Embryonic facial prominence (tissue), 1 donor: ENCODE data around the gene MCL1.
A peak's percentile ranks its signal among the peaks of the same experiment; 100 is the strongest.
"Not testable (repeated sequence)": the region's sequence is repeated elsewhere in the genome, so short reads cannot be mapped to it uniquely, and the experiment has no call there.

Source experiments
- DNase-seq: peaks from one replicate; pipeline ENCODE4 v3.0.0-alpha.2; 2016; ENCODE audit errors: extremely low spot score

MCL1 gene

GRCh38 chr1:150579110-150579944, at the start of gene MCL1:
MCL1 (minus strand) TSS chr1:150579610; CDS start chr1:150579530, 80 bp downstream.
- DNase-seq: peak; percentile 96

GRCh38 chr1:150628766-150629114, 49.3 kb upstream of the MCL1 start:
- no peak for DNase-seq

DNA sequence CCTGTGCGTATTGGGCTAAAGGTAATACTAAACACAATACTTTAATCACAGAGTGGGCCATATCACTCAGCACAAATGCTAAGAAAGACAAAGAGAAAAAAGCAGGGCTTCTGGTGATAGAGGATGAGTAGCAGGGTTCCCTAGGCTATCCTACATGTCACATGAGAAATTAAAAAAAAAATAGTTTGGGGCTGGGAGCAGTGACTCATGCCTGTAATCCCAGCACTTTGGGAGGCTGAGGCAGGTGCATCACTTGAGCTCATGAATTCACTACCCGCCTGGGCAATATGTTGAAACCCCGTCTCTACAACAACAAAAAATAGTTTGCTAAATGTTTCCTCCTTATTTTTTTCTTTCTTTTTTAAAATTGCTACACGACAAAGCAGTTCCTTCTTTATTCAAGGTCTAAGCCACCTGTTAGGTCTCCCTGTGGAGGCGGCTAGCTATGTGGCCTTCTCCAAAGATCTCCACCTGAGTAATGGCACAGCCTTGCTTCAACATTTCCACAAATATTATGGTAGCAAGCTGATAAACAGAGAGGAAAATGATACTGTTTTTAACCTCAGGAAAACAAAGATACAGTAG, 48.5 kb upstream of the MCL1 start:
- DNase-seq: no peak

DNA sequence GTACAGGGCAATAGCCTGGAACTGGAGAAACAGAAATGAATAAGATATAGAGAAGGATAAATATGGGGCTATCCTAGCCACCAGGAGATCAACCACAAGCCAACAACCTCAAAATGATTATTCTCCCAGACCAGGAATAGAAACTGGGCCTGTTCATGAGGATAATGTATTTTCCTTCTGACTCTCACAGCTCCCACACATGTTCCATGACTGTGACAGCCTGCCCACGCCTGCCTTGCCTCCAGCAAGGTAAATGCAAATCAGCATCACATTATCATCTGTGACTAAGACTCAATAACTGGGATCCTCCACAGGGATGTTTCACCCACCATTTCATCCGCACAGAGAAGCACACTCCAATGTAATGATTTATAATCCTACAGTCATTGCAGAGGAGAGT, 46.7 kb upstream of the MCL1 start:
- no peak for DNase-seq

DNA sequence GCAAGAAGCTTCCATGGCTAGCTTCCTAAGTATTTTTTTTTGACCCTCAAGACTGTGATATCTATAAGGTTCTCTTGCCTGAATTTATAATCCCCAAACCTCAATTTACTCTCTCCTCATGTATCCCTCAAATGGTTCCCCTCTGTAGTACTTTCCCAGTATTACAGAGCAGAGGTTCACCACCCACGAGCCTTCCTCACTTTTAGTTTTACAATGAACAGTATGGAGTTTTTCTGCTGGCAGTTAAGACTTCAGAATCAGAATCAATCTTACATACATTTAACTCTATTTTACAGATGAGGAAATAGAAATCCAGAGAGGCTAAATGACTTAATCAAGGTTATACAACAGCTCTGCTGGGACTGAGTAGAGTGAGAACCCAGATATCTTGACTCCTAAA, 45.1 kb upstream of the MCL1 start:
- not testable (repeated sequence) for DNase-seq

DNA sequence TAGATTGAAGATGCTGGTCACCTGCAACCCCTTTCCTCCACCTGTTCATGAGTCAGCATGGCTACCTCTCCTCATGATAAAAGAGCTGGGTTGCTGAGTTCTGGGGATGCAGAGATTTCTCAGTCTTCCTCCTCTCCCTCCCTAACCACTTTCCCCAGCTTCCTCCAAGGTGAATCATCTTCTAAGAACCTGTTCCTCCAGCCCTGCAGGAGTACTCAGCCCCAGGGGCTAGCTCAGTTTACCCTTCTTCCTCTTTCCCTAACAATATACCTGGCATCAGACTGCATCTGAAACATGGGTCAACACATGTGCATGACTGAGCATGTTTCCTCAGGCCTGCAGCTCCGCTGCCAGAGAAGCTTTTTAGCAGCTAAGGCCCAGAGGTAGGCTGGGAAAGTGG, 44.7 kb upstream of the MCL1 start:
- not testable (repeated sequence) for DNase-seq

- no peak for DNase-seq
Measured at GRCh38 chr1:150622303-150622975, 43.0 kb upstream of the MCL1 start.

GRCh38 chr1:150621497-150622302, 42.3 kb upstream of the MCL1 start:
- DNase-seq: peak; percentile 51

DNA sequence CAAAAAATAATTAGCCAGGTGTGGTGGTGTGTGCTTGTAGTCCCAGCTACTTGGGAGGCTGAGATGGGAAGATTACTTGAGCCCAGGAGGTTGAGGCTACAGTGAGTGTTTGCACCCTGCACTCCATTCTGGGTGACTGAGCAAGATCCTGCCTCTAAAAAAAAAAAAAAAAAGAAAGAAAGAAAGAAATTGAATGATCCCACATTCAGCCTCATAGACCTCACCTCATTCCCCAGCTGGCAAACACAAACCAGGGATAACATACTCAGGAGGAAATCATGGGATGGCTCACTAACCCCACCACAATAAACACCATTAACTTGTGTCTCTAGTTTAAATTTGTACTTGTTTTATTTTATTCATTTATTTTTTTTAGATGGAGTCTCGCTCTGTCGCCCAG, 41.5 kb upstream of the MCL1 start:
- DNase-seq: no peak

DNA sequence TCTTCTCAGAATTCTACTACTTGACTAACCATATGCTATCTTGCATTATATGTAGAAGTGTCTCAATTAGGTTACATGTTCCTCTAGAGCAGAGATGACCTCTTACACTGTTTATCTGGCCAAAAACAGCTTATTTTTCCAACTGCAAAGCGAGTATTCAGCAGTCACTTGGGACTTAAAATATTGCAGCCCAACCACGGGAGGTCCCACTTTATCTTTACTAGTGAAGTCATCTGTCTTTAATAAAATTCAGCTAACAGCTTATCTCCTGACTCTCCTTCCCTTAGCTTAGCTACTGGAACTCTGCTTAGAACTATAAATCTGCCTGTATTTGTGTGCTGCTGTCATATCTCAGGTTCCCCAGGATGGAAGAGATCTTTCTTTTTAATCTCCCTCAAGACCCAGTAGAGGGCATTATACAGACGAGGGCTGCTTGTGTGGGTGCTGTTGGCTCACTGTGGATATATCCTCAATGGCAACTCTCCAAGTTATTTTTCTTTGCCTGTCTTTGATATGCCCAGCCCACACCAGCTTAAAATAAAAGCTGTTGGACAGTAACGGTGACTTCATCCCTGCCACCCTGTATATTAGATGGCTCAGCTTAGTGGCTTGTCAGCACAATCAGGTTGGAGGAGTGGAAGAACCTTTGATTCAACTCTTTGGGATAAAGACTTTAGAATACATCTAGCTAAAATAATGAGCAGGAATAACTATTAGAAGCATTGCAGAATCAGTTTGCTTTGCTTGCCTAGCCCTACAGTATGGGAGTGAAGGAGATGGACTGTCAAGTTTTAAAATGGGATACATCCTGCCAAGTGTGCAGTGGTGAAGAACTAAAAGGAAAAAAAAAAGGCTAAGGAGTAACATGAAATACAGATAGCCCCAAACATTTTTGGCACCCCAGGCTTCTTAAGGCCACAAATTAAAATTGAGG, 40.4 kb upstream of the MCL1 start:
- no peak for DNase-seq

GRCh38 chr1:150615346-150616201, 36.2 kb upstream of the MCL1 start:
- no peak for DNase-seq

- no peak for DNase-seq
Measured at GRCh38 chr1:150613061-150613920, 33.9 kb upstream of the MCL1 start.

DNA sequence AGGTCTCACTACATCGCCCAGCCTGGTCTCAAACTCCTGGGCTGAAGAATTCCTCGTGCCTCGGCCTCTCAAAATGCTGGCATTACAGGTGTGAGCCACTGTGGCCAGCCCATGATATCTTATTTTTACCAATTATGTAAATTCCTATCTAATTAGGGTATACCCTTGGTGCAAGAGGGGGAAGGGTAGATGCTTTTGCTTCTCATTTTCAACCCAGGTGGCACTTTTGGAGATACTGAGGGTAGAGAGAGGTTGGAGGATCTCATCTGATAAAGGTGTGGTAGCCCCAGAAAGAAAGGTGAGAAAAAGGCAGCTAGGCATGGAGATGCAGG, 32.6 kb upstream of the MCL1 start:
- no peak for DNase-seq

GRCh38 chr1:150610576-150610975, 31.2 kb upstream of the MCL1 start:
- DNase-seq: no peak

GRCh38 chr1:150609732-150610131, 30.3 kb upstream of the MCL1 start:
- DNase-seq: no peak

DNA sequence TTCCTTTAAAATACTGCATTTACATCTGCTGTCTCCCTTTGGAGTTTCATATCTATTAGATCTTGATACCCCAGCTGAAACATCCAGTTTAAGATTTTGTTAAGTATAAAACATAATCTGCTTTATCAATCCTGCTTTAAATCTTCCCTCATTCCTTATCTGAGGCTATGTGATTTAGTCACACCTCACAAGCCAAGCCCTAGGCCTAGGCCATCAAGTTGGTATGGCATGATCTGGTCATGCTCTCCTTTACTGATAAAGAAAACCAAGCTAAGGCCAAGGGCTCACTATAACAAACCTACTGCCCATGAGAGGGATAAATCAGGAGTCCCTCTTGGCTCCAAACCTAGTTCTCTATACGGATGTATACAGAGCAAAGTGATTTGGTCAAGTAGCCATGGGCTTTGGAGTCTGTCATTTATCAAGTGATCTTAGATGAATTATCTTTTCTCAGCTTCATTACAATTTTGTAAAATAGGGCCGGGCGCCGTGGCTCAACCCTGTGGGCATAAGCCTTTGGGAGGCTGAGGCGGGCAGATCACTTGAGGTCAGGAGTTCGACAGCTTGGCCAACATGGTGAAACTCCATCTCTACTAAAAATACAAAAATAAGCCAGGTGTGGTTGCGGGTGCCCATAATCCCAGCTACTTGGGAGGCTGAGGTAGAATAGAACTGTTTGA, 27.2 kb upstream of the MCL1 start:
- DNase-seq: no peak

DNA sequence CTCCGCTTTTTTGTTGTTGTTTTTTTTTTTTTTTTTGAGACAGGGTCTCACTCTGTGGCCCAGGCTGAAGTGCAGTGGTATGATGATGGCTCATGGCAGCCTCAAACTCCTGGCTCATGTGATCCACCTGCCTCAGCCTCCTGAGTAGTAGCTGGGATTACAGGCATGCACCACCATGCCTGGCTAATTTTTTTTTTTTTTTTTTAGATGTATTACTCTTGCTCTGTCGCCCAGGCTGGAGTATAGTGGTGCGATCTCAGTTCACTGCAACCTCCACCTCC, 26.0 kb upstream of the MCL1 start:
- not testable (repeated sequence) for DNase-seq

DNA sequence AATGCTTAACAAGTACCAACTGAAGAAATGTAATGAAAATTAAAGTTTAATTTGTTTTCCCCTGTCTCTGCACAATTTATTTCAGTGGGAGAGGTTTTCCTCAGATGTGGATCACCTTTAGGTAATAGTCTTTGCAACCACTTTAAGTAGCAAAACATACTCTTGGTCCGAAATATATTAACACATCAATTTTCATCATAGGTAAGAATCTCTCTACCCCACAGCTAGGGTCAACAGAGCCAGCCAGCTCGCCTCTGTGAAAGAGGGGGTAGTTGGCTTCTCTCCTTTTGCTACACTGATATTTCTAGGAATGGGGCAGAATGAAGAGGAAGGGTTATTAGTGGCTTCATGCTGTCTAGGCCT, 24.8 kb upstream of the MCL1 start:
- no peak for DNase-seq

DNA sequence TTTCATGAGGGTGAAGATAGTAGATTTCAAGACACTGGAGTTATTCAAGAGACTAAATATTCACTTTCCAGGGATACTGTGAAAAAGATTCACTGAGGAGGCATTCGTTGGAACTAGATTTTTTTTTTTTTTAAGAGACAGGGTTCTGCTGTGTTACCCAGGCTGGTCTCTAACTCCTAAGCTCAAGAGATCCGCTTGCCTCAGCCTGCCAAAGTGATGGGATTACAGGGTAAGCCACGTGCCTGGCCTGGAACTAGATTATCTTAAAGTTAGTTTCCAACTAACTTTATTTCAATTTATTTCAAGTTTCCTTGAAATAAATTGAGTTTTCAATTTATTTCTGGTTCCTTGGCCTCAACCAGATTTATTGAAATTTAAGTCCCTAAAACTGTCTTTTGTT, 24.3 kb upstream of the MCL1 start:
- DNase-seq: no peak
